RWPE1 (cell line): ENCODE results near the gene KIAA1210.

Experiments
- CTCF ChIA-PET: fragments of 350-600 bp; sonication (Branson Sonifier 250); formaldehyde crosslinking; extraction: SDS; loops from one replicate; lab custom pipeline; 2021; lab: Yijun Ruan, JAX
- POLR2A ChIA-PET: fragments of 400-600 bp; formaldehyde crosslinking; extraction: SDS; loops from one replicate; lab custom pipeline; 2020; ENCODE audit warnings: antibody characterized with exemption; ENCODE audit not compliant: low non-redundant PET; lab: Yijun Ruan, JAX
- DNase-seq: peaks from one replicate; pipeline ENCODE4 v3.0.0; 2012; ENCODE audit warnings: low spot score
- H3K27ac ChIP-seq: fragments of 450-650 bp; 2 replicates; pipeline ENCODE4 v1.5.1; 2017
- TF ChIP-seq, protein P1 (sequence below): fragments of 450-650 bp; conservative IDR thresholded peaks from 2 replicates; pipeline ENCODE4 v1.5.1; 2017; ENCODE audit warnings: low read depth, mild to moderate bottlenecking

KIAA1210 gene

DNA sequence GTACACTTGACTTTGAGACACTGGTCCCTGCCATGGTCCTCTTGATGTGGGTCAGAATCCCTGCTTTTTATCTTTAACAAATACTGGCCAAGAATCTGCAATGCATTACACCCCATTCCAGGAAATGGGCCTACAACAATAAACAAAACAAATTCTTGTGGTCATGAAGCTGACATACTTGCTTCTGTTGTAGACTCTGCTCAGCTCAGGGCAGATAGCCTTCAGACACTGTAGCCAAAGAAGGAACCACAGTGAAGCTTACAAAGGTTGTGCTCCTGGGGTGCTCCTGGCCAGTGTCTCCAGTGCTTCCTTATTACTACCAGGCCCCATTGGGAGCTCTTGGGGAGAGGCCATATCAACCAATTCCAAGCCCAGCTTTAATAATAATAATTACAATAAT, 21.8 kb downstream of the KIAA1210 start:
- DNase-seq, result no peak
- CTCF ChIA-PET, result interaction anchor here (0.5 kb wide), 1 partner anchor 147 kb away, joined by 5 read pairs; no protein-coding TSS in a partner anchor
- POLR2A ChIA-PET, result no interaction called here
- no peak overlapping the region for H3K27ac ChIP-seq
- TF ChIP-seq, protein P1, sequence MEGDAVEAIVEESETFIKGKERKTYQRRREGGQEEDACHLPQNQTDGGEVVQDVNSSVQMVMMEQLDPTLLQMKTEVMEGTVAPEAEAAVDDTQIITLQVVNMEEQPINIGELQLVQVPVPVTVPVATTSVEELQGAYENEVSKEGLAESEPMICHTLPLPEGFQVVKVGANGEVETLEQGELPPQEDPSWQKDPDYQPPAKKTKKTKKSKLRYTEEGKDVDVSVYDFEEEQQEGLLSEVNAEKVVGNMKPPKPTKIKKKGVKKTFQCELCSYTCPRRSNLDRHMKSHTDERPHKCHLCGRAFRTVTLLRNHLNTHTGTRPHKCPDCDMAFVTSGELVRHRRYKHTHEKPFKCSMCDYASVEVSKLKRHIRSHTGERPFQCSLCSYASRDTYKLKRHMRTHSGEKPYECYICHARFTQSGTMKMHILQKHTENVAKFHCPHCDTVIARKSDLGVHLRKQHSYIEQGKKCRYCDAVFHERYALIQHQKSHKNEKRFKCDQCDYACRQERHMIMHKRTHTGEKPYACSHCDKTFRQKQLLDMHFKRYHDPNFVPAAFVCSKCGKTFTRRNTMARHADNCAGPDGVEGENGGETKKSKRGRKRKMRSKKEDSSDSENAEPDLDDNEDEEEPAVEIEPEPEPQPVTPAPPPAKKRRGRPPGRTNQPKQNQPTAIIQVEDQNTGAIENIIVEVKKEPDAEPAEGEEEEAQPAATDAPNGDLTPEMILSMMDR, result no peak

DNA sequence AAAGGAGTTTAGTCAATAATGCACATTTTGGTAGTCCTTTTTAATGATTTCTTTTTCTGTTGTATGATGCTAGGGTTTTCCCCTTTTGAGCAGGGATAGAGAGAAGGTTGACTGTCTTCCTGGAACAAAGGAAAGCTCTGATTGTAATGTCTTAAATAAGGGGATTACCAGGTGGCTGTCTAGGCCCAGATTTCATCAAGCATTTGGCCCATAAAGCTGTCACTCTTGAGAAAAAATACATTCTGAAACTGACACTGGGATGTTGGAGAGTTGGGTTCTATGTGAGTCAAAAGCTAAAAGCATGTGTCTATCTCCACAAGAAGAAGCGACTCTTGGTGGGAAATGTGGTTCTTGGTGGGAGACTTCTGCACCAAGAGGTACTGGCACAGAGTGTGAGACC, 26.4 kb downstream of the KIAA1210 start:
- POLR2A ChIA-PET, result no interaction called here
- H3K27ac ChIP-seq, result no peak overlapping the region
- TF ChIP-seq, protein P1, result no peak
- no peak for DNase-seq
- CTCF ChIA-PET, result interaction anchor here (0.7 kb wide), 1 partner anchor 18 kb away, joined by 4 read pairs; no protein-coding TSS in a partner anchor

DNA sequence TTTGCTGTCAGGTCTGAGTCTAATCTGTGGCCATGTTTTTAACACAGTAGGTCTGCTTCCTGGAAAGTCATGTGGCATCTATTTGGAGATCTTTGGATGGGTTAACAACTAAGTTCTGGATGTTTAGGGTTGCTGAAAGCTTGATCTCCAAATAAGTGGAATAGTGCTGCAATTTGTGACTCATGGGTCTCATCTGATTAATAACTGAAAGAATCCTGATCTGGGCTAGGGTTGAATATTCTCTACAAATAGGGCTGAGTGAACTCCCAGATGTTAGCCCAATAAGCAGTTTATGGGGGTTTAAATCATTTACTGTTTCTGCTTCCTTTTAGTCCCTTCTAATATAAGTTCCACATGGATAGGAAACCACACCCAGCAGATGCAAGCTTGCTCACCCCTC, 31.7 kb downstream of the KIAA1210 start:
- no peak for DNase-seq
- TF ChIP-seq, protein P1, result no peak
- H3K27ac ChIP-seq, result no peak overlapping the region
- ChIA-PET POLR2A (no interaction called here), CTCF (no interaction called here)

DNA sequence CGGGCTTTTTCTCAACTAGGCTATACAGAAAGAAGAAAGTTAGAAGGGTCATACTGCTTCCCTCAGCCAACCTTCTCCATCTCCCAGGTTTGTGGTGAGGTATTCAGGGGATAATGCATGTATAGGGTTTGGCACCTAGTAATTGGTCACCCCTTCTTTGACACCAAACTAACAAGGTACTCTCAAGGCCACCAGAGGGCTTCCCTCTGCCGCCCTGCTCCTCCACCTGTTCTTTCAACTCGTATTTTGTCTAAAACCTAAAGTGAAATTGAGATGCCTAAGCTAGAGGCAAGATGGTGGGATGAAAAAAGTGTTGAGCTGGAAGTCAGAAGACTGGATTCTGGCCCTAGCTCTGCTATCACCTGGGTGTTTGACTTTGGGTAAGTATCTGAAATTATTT, 32.8 kb downstream of the KIAA1210 start:
- no peak overlapping the region for H3K27ac ChIP-seq
- ChIA-PET CTCF (no interaction called here), POLR2A (no interaction called here)
- TF ChIP-seq, protein P1, result no peak
- no peak for DNase-seq

DNA sequence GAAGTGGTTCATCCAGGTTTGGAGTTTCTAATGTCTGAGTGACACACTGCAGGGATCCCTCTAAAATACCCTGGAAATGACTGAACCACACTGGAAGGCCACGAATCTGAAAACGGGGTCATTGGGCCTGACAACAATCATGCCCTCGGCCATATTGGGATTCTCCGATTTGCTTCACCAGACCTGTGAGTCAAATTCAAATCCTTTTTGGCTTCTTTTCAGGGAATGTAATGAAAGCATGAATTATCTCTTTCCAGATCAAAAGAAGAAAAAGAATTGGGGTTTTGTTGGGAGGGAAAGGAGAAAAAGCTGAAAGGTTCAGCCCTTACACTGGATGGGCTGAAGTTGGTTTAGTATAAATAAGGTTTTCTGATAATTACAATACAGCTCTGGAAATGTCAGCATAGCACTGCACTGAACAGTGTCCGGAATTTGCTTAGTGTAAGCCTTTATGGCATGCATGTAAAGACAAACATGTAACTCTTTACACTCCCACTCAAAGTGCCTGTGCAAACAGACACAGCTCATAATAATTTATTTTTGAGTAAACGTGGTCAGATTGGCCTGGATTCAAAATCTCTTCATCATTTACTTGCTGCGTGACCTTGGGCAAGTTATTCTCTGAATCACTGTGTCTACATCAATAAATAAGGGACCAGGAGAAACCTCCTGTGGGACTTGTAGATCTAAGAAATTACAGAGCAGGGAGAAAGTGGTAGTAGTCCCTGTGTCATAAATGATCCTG, 33.4 kb downstream of the KIAA1210 start:
- POLR2A ChIA-PET, result no interaction called here
- no peak overlapping the region for H3K27ac ChIP-seq
- CTCF ChIA-PET, result no interaction called here
- DNase-seq, result no peak
- TF ChIP-seq, protein P1, result no peak

DNA sequence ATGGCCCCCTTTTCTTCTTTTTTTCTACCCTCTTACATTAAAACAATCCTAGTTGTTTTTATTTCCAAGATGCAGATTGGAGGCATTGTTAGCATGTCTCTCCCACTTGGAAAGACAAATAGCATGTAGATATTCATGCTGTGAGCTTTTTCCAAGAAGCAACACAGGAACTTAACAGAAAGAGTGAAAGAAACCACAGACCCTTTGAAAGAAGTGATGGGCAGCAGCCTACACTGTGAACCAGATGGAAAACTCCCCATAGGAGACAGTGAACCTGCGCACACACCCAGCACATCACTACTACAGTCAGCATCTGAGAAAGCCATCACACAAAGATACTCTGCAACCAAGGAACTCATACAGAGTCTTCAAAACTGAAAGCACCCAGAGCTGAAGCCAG, 37.0 kb downstream of the KIAA1210 start:
- no peak overlapping the region for H3K27ac ChIP-seq
- DNase-seq, result no peak
- CTCF ChIA-PET, result no interaction called here
- POLR2A ChIA-PET, result no interaction called here
- TF ChIP-seq, protein P1, result no peak
